NCI-H446 (cell line): Measurements from ENCODE around the gene CXCL3.

Source experiments
- DNase-seq, 2 experiments: peaks; one replicate each; lab custom pipeline; 2025; lab: John Stamatoyannopoulos, UW

The CXCL3 gene

DNA sequence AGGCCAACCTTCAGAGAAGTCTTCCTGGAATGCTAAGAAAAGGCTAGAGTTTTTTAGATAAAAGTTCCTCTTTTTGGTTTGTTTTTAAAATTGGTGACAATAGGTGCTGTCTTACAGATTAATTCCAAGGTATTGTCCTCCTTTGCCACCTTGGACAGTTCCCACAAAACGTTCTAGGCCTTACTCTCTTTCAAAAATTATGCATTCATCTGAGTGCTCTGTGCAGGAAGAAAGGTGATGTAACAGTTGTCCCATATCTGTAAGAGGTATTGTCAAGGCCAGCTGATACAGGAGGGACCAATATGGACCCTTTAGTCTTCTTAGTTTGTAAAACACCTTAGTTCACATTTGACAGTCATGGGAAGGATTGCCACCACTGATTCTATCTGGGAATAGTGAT, 24.2 kb downstream of the CXCL3 start:
- DNase-seq = no peak

DNA sequence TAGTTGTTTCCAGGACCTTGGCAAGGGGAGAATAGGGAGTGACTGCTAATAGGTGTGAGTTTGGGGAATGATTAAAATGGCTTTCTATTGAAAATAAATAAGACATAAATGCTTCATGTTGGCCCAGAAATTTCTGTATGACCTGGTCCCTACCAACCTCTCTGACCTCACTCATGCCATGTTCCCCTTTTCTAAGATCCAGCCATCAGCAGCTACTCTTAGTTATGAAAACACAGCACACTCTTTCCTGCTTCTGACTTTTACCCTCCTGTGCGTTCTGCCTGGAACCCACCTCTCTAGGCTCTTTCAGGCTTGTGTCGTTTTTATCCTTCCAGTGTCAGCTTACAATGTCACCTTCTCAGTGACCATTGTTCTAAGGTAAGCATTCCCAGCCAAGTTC, 25.2 kb downstream of the CXCL3 start:
- DNase-seq = no peak

GRCh38 chr4:74012130-74012529, 26.4 kb downstream of the CXCL3 start:
- no peak for DNase-seq

DNA sequence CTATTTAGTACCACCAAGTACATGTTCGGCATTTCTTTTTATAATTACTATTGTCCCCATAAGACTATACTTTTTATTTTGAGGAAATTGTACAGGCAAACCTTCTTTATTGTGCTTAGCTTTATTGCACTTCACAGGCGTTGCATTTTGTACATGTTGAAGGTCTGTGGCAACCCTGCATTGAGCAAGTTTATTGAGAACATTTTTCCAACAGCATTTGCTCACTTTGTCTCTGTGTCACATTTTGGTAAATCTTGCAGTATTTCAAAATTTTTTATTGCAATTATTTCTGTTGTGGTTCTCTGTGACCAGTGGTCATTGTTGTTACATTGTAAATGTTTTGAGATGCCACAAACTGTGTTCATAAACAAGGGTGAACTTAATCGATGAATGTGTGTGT, 29.2 kb downstream of the CXCL3 start:
- no peak for DNase-seq

- DNase-seq = no peak
Observed at GRCh38 chr4:74006009-74006476, 32.4 kb downstream of the CXCL3 start.

- DNase-seq = no peak
Observed at GRCh38 chr4:74005528-74005927, 33.0 kb downstream of the CXCL3 start.

GRCh38 chr4:74004668-74005067, 33.8 kb downstream of the CXCL3 start:
- DNase-seq = no peak

DNA sequence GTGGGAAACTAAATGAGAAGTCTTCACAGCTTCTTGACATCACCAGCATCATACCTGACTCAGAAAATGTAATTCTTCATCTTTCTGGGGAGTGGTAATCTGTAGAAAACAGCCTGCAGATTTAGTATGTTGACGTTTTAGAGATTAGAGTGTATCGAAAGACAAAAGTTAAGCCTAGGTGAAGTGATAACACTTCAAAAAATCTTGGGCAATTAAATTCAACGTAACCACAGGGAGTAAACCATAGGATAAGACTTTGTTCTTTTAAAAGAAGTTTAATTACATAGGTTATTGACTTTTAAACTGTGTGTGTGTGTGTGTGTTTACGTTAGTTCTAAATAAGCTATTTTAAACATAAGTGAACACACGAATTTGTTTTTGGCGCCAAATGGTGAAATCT, 38.2 kb downstream of the CXCL3 start:
- no peak for DNase-seq

GRCh38 chr4:73998040-73999011, 40.2 kb downstream of the CXCL3 start, which contains the start of gene CXCL5:
Gene CXCL5 (minus strand): TSS chr4:73998677. CDS start chr4:73998581, 96 bp downstream.
- no peak for DNase-seq

- DNase-seq = no peak
Observed at GRCh38 chr4:73992050-73992449, 46.4 kb downstream of the CXCL3 start.

DNA sequence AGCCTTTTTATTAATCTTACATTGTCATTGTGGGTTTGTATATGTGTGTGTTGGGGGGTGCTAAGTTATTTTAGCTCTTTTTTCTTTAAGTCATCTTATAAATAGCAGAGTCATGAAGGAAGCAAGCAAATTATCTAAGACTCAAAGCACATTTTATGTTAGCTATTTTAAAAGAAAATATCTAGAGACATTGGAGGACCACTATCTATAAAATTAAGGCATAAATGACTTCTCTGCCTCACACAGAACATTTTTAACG, 46.8 kb downstream of the CXCL3 start:
- DNase-seq = no peak

DNA sequence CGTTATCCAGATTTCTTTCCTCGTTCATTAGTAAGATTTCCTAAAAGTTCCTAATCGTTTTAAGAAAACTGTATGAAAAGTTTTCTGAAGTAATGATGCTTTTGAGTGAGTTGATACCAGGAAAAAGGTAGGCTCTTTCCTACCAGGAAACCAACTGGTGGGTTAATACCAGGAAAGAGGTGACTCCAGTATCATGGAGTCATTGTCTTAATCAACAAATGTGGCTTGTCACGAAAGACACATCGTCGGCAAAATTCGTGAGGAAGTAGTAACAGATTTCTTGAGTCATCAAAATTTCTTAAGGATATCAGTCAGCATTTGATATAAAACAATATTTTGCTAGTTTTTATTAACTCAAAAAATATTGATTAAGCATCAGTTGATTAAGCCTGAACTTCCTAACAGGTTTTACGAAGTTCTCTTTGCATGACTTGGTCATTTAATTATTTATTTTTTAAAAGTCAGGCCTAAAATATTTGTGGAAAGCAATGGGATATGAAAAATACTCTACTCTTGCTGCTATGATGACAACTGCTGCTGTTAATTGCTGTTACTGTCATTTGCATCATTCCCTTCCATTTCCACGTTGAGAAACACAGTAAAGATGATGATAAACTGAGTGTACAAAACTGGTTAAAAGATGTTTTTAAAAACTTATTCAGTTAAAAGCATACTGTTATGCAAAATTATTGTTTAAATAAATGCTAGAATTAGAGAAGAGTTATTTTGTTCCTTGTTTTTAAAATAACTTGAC, 47.3 kb downstream of the CXCL3 start:
- no peak for DNase-seq

- DNase-seq = no peak
Observed at GRCh38 chr4:73989928-73990327, 48.6 kb downstream of the CXCL3 start.

DNA sequence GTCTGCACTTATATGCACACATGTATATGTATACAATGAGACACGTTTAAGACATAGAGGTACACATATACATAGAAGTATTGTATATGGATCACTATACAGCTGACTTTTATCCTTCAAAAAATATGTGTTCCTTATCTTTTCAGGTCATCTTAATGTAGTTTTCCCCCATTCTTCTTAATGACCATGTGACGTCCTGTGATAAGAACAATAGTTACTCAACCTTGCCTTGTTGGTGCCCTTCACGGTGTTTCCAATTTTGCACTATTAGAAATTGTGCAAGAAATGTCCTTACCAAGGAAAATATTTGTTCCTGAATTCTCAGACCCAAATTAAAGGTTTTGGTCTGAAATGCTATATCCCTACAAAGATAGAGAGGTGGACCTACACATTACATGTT, 49.5 kb downstream of the CXCL3 start:
- no peak for DNase-seq

DNA sequence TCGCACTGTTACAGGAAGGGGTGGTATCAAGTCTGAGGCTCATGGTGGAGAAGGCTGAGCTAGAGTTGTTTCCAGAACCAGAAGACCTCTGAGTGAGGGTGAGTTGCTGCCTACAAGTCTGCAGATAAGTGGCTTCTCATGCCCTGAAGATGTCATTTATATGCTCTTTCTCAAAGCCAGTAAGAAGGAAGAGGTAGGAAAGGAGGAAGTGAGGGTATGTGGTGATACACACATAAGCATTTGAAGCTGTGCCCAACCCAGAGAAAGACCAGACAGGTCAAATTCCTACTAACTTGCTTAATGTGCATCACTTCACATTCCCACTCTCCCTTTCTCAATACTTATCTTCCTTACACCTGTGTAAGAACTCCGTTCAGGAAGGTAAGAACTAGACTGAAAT, 50.4 kb downstream of the CXCL3 start, which contains the start of gene PPBP:
Gene PPBP (minus strand): TSS at position 130 of the 400 bp plus-strand sequence. CDS start 87 bp downstream, at position 43.
- DNase-seq = no peak
